OCI-LY7 (cell line): ENCODE measurements around the gene EML3.
"Not testable (repeated sequence)": the region's sequence is repeated elsewhere in the genome, so short reads cannot be mapped to it uniquely, and the experiment has no call there.

Experiments used
- CTCF ChIP-seq: fragments of 200-600 bp; sonication (generic); conservative IDR thresholded peaks from 2 replicates; pipeline ENCODE4 v1.5.1; 2014; ENCODE audit warnings: mild to moderate bottlenecking, antibody characterized with exemption, low read length, moderate library complexity, mixed read lengths
- EZH2phosphoT487 ChIP-seq: fragments of 200-600 bp; sonication (generic); IDR thresholded peaks from 2 replicates; pipeline ENCODE4 v1.6.1; 2018; ENCODE audit warnings: low read depth, borderline replicate concordance, mild to moderate bottlenecking, mixed run types, antibody characterized with exemption, low read length, moderate library complexity, mixed read lengths

- not testable (repeated sequence) for TF ChIP-seq CTCF, EZH2phosphoT487
Measured at GRCh38 chr11:62561677-62562230, 50.8 kb downstream of the EML3 start.
